K562 (cell line): ENCODE data around the gene ADPRHL1. TPM values are rescaled to one million over a fixed set of nuclear protein-coding genes. Genes with fewer than 3 reads are reported as not detected.

ENCODE experiments used
- ATAC-seq: fragments of 200-7000 bp; cut with Tn5 transposase; 3 replicates; pipeline ENCODE4 v1.9.1; 2020; ENCODE audit warnings: moderate library complexity
- BruUV-seq: library from RNA; stranded (reverse); fragments of 400-500 nt; replicated peaks from 2 replicates; lab custom pipeline; 2021; lab: Mats Ljungman, UMichigan
- CTCF ChIA-PET: fragments of 300-600 bp; formaldehyde crosslinking; extraction: SDS; loops from one replicate; lab custom pipeline; 2021; ENCODE audit warnings: low intra/inter-chr PET ratio; lab: Yijun Ruan, JAX
- POLR2A ChIA-PET: fragments of 300-600, 350-650 bp; sonication (Branson Sonifier 250); formaldehyde crosslinking; extraction: SDS; loops from one replicate; lab custom pipeline; 2021; ENCODE audit warnings: antibody characterized with exemption, inconsistent platforms; lab: Yijun Ruan, JAX
- DNase-seq, 4 experiments: peaks; one replicate each; pipeline versions ENCODE4 v3.0.0 to v3.0.0-alpha.2; 2011 to 2018; ENCODE audit warnings: low spot score in 3 of 4, mixed read lengths in 3 of 4; ENCODE audit errors: extremely low read depth in 1 of 4
- FAIRE-seq: peaks from 2 replicates; lab custom pipeline; 2011; peaks lifted over from hg19 to GRCh38; lab: Jason Lieb, UNC
- H2AFZ ChIP-seq: 2 replicates; pipeline ENCODE4 v1.6.0; 2011; ENCODE audit warnings: low read depth, low read length, control low read depth, inconsistent platforms
- H3K27ac ChIP-seq: fragments of 200-600 bp; 3 replicates; pipeline ENCODE4 v1.8.0; 2011; ENCODE audit warnings: low read depth, mild to moderate bottlenecking, control low read depth, inconsistent platforms, low read length, moderate library complexity, mixed read lengths; ENCODE audit errors: extremely low read depth
- H3K27me3 ChIP-seq, 2 experiments: fragments of 300-600 bp in 1 of 2; 2 replicates in 1 of 2; 3 replicates in 1 of 2; pipeline versions ENCODE4 v1.6.0 to v1.8.0; 2011; ENCODE audit warnings: inconsistent platforms in 2 of 2, low read length in 2 of 2, mild to moderate bottlenecking in 1 of 2, mixed read lengths in 1 of 2, moderate library complexity in 1 of 2; ENCODE audit not compliant: control insufficient read depth in 2 of 2, insufficient read depth in 2 of 2
- H3K36me3 ChIP-seq: fragments of 300-600 bp; 3 replicates; pipeline ENCODE4 v1.8.0; 2011; ENCODE audit warnings: mild to moderate bottlenecking, low read length, inconsistent platforms; ENCODE audit not compliant: control insufficient read depth, insufficient read depth
- H3K4me1 ChIP-seq, 2 experiments: fragments of 200-600 bp in 1 of 2; replicated peaks in 1 of 2; 2 replicates in 1 of 2; 3 replicates in 1 of 2; pipeline versions ENCODE4 v1.5.1 to v1.8.0; 2011; ENCODE audit warnings: inconsistent platforms in 2 of 2, low read length in 2 of 2, mild to moderate bottlenecking in 1 of 2, mixed read lengths in 1 of 2, moderate library complexity in 1 of 2; ENCODE audit not compliant: control insufficient read depth in 2 of 2, insufficient read depth in 2 of 2
- H3K4me2 ChIP-seq: 2 replicates; pipeline ENCODE4 v1.6.1; 2011; ENCODE audit warnings: low read length, control low read depth, inconsistent platforms, mixed read lengths; ENCODE audit not compliant: insufficient read depth
- H3K4me3 ChIP-seq: fragments of 200-600 bp; sonication (generic), shearing (Covaris generic); 2 replicates; pipeline ENCODE4 v1.5.1; 2016; ENCODE audit warnings: control low read depth, inconsistent platforms
- H3K79me2 ChIP-seq: fragments of 200-600 bp; 3 replicates; pipeline ENCODE4 v1.8.0; 2011; ENCODE audit warnings: low read length, inconsistent platforms; ENCODE audit not compliant: control insufficient read depth, insufficient read depth
- H3K9ac ChIP-seq, 2 experiments: 2 replicates each; pipeline versions ENCODE4 v1.6.0 to v1.6.1; 2011; ENCODE audit warnings: low read depth in 2 of 2, low read length in 2 of 2, control low read depth in 1 of 2, inconsistent platforms in 1 of 2, mild to moderate bottlenecking in 1 of 2, mixed read lengths in 1 of 2; ENCODE audit not compliant: insufficient read depth in 1 of 2
- H3K9me1 ChIP-seq: one replicate; pipeline ENCODE4 v1.6.0; 2011; ENCODE audit warnings: inconsistent platforms, mild to moderate bottlenecking, low read length, moderate library complexity; ENCODE audit not compliant: control insufficient read depth, insufficient read depth
- H3K9me3 ChIP-seq: replicated peaks from 2 replicates; pipeline ENCODE4 v1.5.1; 2011; ENCODE audit warnings: low read depth, low read length, inconsistent platforms; ENCODE audit not compliant: control insufficient read depth, insufficient read depth
- H4K20me1 ChIP-seq: replicated peaks from 2 replicates; pipeline ENCODE4 v1.6.1; 2011; ENCODE audit warnings: low read length, inconsistent platforms, mixed read lengths; ENCODE audit not compliant: control insufficient read depth, insufficient read depth
- ARHGAP35 ChIP-seq: fragments of 450-650 bp; IDR thresholded peaks from 2 replicates; pipeline ENCODE4 v1.6.1; 2018; ENCODE audit not compliant: partially characterized antibody
- E2F6 ChIP-seq, 2 experiments: IDR thresholded peaks; 2 replicates each; pipeline ENCODE4 v1.6.1; 2011; ENCODE audit warnings: borderline replicate concordance in 1 of 2, control low read depth in 1 of 2, low read depth in 1 of 2, low read length in 1 of 2, mild to moderate bottlenecking in 1 of 2, mixed read lengths in 1 of 2, moderate library complexity in 1 of 2; ENCODE audit not compliant: insufficient read depth in 1 of 2, insufficient read length in 1 of 2, poor library complexity in 1 of 2, severe bottlenecking in 1 of 2; ENCODE audit errors: extremely low read depth in 1 of 2
- MAFK ChIP-seq: IDR thresholded peaks from 2 replicates; pipeline ENCODE4 v1.6.1; 2011; ENCODE audit warnings: low read length, improper control_type of control experiment
- MBD1 ChIP-seq: fragments of 250-450 bp; sonication (Bioruptor Pico); IDR thresholded peaks from 2 replicates; pipeline ENCODE4 v1.8.0; 2022; ENCODE audit warnings: inconsistent platforms
- MCM7 ChIP-seq, 2 experiments: fragments of 450-650 bp; IDR thresholded peaks; 2 replicates each; pipeline ENCODE4 v1.6.1; 2016 to 2018
- PKNOX1 ChIP-seq: fragments of 450-650 bp; IDR thresholded peaks from 2 replicates; pipeline ENCODE4 v1.6.1; 2016
- ZNF124 ChIP-seq: sonication (generic); formaldehyde crosslinking; IDR thresholded peaks from 2 replicates; pipeline ENCODE4 v1.8.1; 2022; ENCODE audit warnings: missing genetic modification reagents
- WGBS: fragments of 100-300 bp; shearing (Covaris generic); methylation state at CpG from one replicate; pipeline ENCODE4 v1.1.6; 2016; ENCODE audit warnings: low coverage, mixed read lengths; ENCODE audit not compliant: insufficient coverage; ENCODE audit errors: missing lambda C conversion rate; 5-methylcytosine and 5-hydroxymethylcytosine counted together
- in situ Hi-C: fragments of 300-500 bp; cut with MboI; formaldehyde crosslinking; loops from 4 replicates; pipeline ENCODE4 v1.15.0; 2018; ENCODE audit warnings: inconsistent platforms, mixed read lengths
- intact Hi-C: fragments of 100-400 bp; cut with micrococcal nuclease; formaldehyde crosslinking; loops from 2 replicates; pipeline ENCODE4 v1.14.2; 2022
- polyA plus RNA-seq, 8 experiments: library from polyadenylated mRNA; depleted of rRNA in 4 of 8; stranded (reverse) in 5 of 8; unstranded in 3 of 8; fragments of >200 nt; fragmentation: Nextera tagmentation in 2 of 8; fragmentation: Illumina TruSeq in 1 of 8; extraction: Ambion mirVana in 2 of 8; extraction: Trizol in 1 of 8; gene quantifications; 2 replicates each; pipeline versions ENCODE4 v1.2.1 to v1.2.3, GENCODE V29; 2011 to 2014; ENCODE audit warnings: inconsistent platforms in 1 of 8, missing spikeins in 1 of 8
- total RNA-seq, 7 experiments: library from RNA; depleted of rRNA in 6 of 7; stranded (reverse); fragments of >200 nt in 6 of 7; fragmentation: Illumina TruSeq in 2 of 7; extraction: Trizol in 2 of 7; gene quantifications; 2 replicates each; pipeline versions ENCODE4 v1.2.1 to v1.2.3, GENCODE V29; 2011 to 2021; ENCODE audit warnings: low replicate concordance in 1 of 7

The ADPRHL1 gene
- total and polyA plus RNA-seq, 9 of the 15 experiments (the other 6 are each of a cell fraction or from before 2014, with no cell fraction given): 0.06 to 0.76 (median 0.37) TPM; not detected in 1

- intact Hi-C loops: loop anchor here (2.0 to 10.0 kb wide), 2 partner anchors 189 to 451 kb away; partner anchors contain the start of genes CUL4A and PCID2
- Histone ChIP-seq H3K79me2 (no peaks in the 10 kb centered on the region), H3K27ac (no peak overlapping the region), H3K27me3 (peaks cover 0 to 27% of the 10 kb centered on the region in 2 experiments; a peak in 2 of 5 replicates), H3K9me1 (no peaks in the 10 kb centered on the region), H3K36me3 (no peaks in the 10 kb centered on the region), H4K20me1 (no peaks in the 10 kb centered on the region), H3K4me2 (peak overlapping the region; percentile 80), H3K4me1 (peaks cover 0 to 18% of the 10 kb centered on the region in 2 experiments; a peak in 3 of 5 replicates), H3K4me3 (peak overlapping the region; percentile 41), H3K9ac (peak overlapping the region; percentile 14 to 92; a peak in 3 of 4 replicates), H3K9me3 (no peaks in the 10 kb centered on the region), H2AFZ (peak overlapping the region; percentile 80)
- WGBS: 7% methylated on average over 3 of the region's 63 CpGs
- in situ Hi-C loops: loop anchor here (25.0 kb wide), 1 partner anchor 456 kb away; no protein-coding TSS in a partner anchor
- POLR2A ChIA-PET: interaction anchor here (0.6 kb wide), 1 partner anchor 367 kb away, joined by 4 read pairs; no protein-coding TSS in a partner anchor
- BruUV-seq: no TSS peak
- CTCF ChIA-PET: interaction anchor here (1.2 to 1.4 kb wide), 2 partner anchors 148 to 451 kb away, joined by 3 to 6 read pairs; no protein-coding TSS in a partner anchor
- ATAC-seq (peak; percentile 97), DNase-seq (peak; percentile 78 to 85 (median 82)), FAIRE-seq (no peak)
- TF ChIP-seq ZNF124 (CRISPR knock-in tag) (no peak), ARHGAP35 (no peak), E2F6 (IDR thresholded peaks at IDR 0.05; ENCODE audit: borderline replicate concordance in 1 of 2, extremely low read depth in 1 of 2, insufficient read depth in 1 of 2, insufficient read length in 1 of 2, low read depth in 1 of 2, low read length in 1 of 2, poor library complexity in 1 of 2, severe bottlenecking in 1 of 2) (peak in 1 of 2 experiments; percentile 60), PKNOX1 (no peak), MAFK (no peak), MBD1 (CRISPR knock-in tag) (no peak), MCM7 (IDR thresholded peaks at IDR 0.05) (no peak)
These were observed 59.5 kb downstream of the ADPRHL1 start for GRCh38 chr13:113393563-113394338.
